Measurements from ENCODE around the gene CPA5.

- TF ChIP-seq POLR2A (IDR thresholded peaks at IDR 0.05): no peak
- TF ChIP-seq CTCF (IDR thresholded peaks at IDR 0.05): no peak
These were observed 46.7 kb upstream of the CPA5 start for GRCh38 chr7:130297628-130298543.

All from body of pancreas (tissue), 4 donors.